Right cardiac atrium (tissue), 5 donors: ENCODE data around the gene KRABD2.
A peak's percentile ranks its signal among the peaks of the same experiment; 100 is the strongest.
"Not testable (repeated sequence)": the region's sequence is repeated elsewhere in the genome, so short reads cannot be mapped to it uniquely, and the experiment has no call there.

ENCODE experiments used
- ATAC-seq, 2 donors: fragments of 200-7000 bp; cut with Tn5 transposase; one replicate each; pipeline versions ENCODE4 v1.8.0 to v1.9.1; 2020; ENCODE audit warnings: moderate library complexity in 2 of 2, mild to moderate bottlenecking in 1 of 2
- DNase-seq, 3 donors: peaks; one replicate each; pipeline ENCODE4 v3.0.0-alpha.2; 2020
- H3K27ac ChIP-seq: one replicate; pipeline ENCODE4 v1.5.1; 2013; ENCODE audit warnings: mild to moderate bottlenecking, low read length, control low read depth, moderate library complexity
- H3K27me3 ChIP-seq: one replicate; pipeline ENCODE4 v1.6.1; 2013; ENCODE audit not compliant: control insufficient read depth, insufficient read depth
- H3K4me1 ChIP-seq: one replicate; pipeline ENCODE4 v1.6.1; 2013; ENCODE audit warnings: low read length; ENCODE audit not compliant: control insufficient read depth, insufficient read depth
- H3K4me3 ChIP-seq: one replicate; pipeline ENCODE4 v1.5.1; 2013; ENCODE audit warnings: low read length, control low read depth
- H3K9me3 ChIP-seq: one replicate; pipeline ENCODE4 v1.6.1; 2013; ENCODE audit warnings: low read length; ENCODE audit not compliant: control insufficient read depth
- WGBS: extraction: QIAGEN DNeasy Blood & Tissue Kit; methylation state at CpG from one replicate; pipeline ENCODE4 v1.1.7; 2013; 5-methylcytosine and 5-hydroxymethylcytosine counted together
- intact Hi-C, 4 donors: fragments of 100-400 bp; cut with DNase I; formaldehyde crosslinking; loops; one replicate each; pipeline versions ENCODE4 v1.11.0 to v1.14.0; 2022 to 2023
- donor health status: healthy with polysubstance abuse.
- donor health status: DM: no; HTN: yes; CAD: no.
- donor health status: DM: no; HTN: no; CAD: no.
- donor health status: DM: no; HTN: yes; CAD: no; lungs with severe emphysema.
- donor health status: DM: yes; HTN: yes; CAD: no.

Gene KRABD2

GRCh38 chr17:8378117-8378516 is 1.6 kb upstream of the KRABD2 start:
- ATAC-seq, H3K27ac ChIP-seq, H3K4me3 ChIP-seq, H3K4me1 ChIP-seq, H3K27me3 ChIP-seq, intact Hi-C loops, DNase-seq, H3K9me3 ChIP-seq: not testable (repeated sequence)
- 83% methylated on average over 8 of the region's 8 CpGs for WGBS

GRCh38 chr17:8377422-8377821 is 918 bp upstream of the KRABD2 start:
- Histone ChIP-seq H3K4me1 (peaks cover 5% of the 10 kb centered on the region), H3K9me3 (no peaks in the 10 kb centered on the region), H3K4me3 (no peak overlapping the region), H3K27ac (no peak overlapping the region), H3K27me3 (no peaks in the 10 kb centered on the region)
- DNase-seq: no peak
- WGBS: 84% methylated on average over 4 of the region's 4 CpGs
- intact Hi-C loops: no loop called here
- ATAC-seq: no peak

- WGBS: 17% methylated on average over 18 of the region's 18 CpGs
- H3K9me3 ChIP-seq: no peaks in the 10 kb centered on the region
- peak in 1 of 2 donors; percentile 27 for ATAC-seq
- H3K4me3 ChIP-seq: peak overlapping the region; percentile 52
- no peak for DNase-seq
- H3K27ac ChIP-seq: peak overlapping the region; percentile 98
- no peaks in the 10 kb centered on the region for H3K27me3 ChIP-seq
- peaks cover 2% of the 10 kb centered on the region for H3K4me1 ChIP-seq
- intact Hi-C loops: no loop called here
These were observed 705 bp downstream of the KRABD2 start for GRCh38 chr17:8375738-8376259.

- DNase-seq, H3K27ac ChIP-seq, ATAC-seq, intact Hi-C loops, H3K27me3 ChIP-seq, H3K9me3 ChIP-seq, H3K4me1 ChIP-seq, H3K4me3 ChIP-seq: not testable (repeated sequence)
- 96% methylated on average over 26 of the region's 26 CpGs for WGBS
These were observed 2.6 kb downstream of the KRABD2 start for GRCh38 chr17:8373856-8374255.

GRCh38 chr17:8372422-8372821 is 4.1 kb downstream of the KRABD2 start:
- Histone ChIP-seq H3K27me3 (no peaks in the 10 kb centered on the region), H3K4me1 (peaks cover 2% of the 10 kb centered on the region), H3K9me3 (no peaks in the 10 kb centered on the region), H3K27ac (peak overlapping the region; percentile 36), H3K4me3 (no peak overlapping the region)
- 88% methylated on average over 7 of the region's 7 CpGs for WGBS
- intact Hi-C loops: no loop called here
- DNase-seq: no peak
- ATAC-seq: no peak

- DNase-seq (no peak), ATAC-seq (no peak)
- 60% methylated on average over 4 of the region's 4 CpGs for WGBS
- intact Hi-C loops: no loop called here
- Histone ChIP-seq H3K4me3 (no peak overlapping the region), H3K4me1 (peaks cover 2% of the 10 kb centered on the region), H3K9me3 (no peaks in the 10 kb centered on the region), H3K27me3 (no peaks in the 10 kb centered on the region), H3K27ac (no peak overlapping the region)
These were observed 4.7 kb downstream of the KRABD2 start for GRCh38 chr17:8371786-8372185.

DNA sequence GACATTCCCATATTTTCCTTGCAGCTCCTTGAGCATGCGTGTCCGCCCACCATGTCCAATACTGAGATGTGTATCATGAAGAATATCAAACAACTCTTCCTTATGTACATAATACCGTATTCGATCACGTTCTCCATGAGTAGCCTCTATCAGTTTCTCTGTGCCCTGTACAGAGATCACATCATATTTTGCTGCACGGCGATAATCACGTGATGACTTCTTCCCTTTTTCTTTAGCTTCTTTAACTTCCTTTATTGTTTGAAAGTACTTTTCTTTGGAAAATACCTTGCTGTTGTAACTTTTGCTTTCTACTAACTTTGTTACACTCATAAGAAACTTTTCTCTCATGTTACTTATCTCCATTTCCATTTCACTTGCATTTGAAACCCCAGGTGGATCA is 6.6 kb downstream of the KRABD2 start:
- WGBS: 89% methylated on average over 8 of the region's 8 CpGs
- Histone ChIP-seq H3K9me3 (no peaks in the 10 kb centered on the region), H3K27me3 (no peaks in the 10 kb centered on the region), H3K27ac (no peak overlapping the region), H3K4me3 (no peak overlapping the region), H3K4me1 (peaks cover 5% of the 10 kb centered on the region)
- ATAC-seq: no peak
- DNase-seq: no peak
- intact Hi-C loops: loop anchor here in 1 of 4 donors (10.0 kb wide), 1 partner anchor 55 kb away; the partner anchor contains the start of gene ARHGEF15

- ATAC-seq (no peak), DNase-seq (no peak)
- no peak overlapping the region for H3K27ac ChIP-seq
- no peaks in the 10 kb centered on the region for H3K9me3 ChIP-seq
- H3K4me3 ChIP-seq: no peak overlapping the region
- no peaks in the 10 kb centered on the region for H3K27me3 ChIP-seq
- peaks cover 5% of the 10 kb centered on the region for H3K4me1 ChIP-seq
- WGBS: 95% methylated on average over 3 of the region's 3 CpGs
- intact Hi-C loops: loop anchor here in 1 of 4 donors (10.0 kb wide), 1 partner anchor 53 kb away; the partner anchor contains the start of gene ARHGEF15
These were observed 8.3 kb downstream of the KRABD2 start for GRCh38 chr17:8368193-8368592.

DNA sequence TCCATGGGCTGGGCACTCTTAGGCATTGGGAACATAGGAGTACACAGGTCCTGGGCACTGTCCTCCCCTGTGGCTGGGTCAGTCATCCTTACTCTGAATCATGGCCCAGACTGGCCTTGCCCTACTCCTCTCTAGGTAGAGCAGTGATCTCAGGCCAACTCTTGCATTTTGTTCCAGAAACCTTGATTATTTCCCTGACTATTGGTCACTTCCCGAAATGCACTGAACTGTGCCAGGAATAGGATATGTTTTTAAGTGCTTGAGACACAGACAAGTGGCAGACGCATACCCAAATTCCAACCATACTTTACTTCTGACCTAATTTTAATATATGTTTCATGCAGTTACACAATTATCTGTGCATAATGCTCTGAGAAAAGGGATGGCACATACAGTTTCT is 10.3 kb downstream of the KRABD2 start:
- H3K27me3 ChIP-seq: no peaks in the 10 kb centered on the region
- H3K4me3 ChIP-seq: no peak overlapping the region
- WGBS: 28% methylated on average over 2 of the region's 2 CpGs
- no peak for DNase-seq
- no peaks in the 10 kb centered on the region for H3K9me3 ChIP-seq
- intact Hi-C loops: loop anchor here in 1 of 4 donors (10.0 kb wide), 1 partner anchor 51 kb away; the partner anchor contains the start of gene ARHGEF15
- peak; percentile 37 to 65 for ATAC-seq
- H3K27ac ChIP-seq: peak overlapping the region; percentile 48
- peaks cover 5% of the 10 kb centered on the region for H3K4me1 ChIP-seq

- intact Hi-C loops: loop anchor here in 1 of 4 donors (10.0 kb wide), 1 partner anchor 50 kb away; the partner anchor contains the start of gene ARHGEF15
- 58% methylated on average over 1 of the region's 1 CpG for WGBS
- ATAC-seq: peak in 1 of 2 donors; percentile 56
These were observed 11.4 kb downstream of the KRABD2 start for GRCh38 chr17:8365143-8365542.

DNA sequence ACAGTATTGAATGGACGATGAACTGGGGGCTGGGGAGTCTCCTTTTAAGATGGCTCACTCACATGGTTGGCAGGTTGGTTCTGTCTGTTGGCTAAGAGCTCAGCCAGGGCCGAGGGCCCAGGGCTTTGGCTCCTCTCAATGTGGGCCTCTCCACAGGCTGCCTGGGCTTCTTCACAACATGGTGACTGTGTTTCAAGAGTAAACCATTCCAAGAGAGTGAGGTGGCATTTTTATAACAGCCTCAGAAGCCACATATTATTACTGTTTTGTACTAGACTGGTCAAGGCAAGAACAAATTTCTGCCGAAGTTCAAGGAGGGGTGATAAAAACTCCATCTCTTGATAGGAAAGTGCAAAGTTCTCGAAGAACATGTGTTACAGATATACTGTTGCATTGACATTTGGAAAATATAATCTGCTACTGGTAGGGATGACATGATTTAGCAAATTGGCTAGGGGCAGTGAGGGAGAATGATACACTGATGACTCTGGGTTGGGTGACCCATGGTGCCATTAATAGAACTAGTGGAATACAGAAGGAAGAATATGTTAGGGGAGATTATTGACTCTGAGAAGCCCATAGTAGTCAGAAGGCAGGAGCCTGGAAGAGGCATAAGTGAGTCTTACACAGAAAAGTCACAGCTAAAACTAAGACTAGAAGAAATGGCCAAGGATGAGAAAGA is 13.7 kb downstream of the KRABD2 start:
- Histone ChIP-seq H3K9me3 (no peaks in the 10 kb centered on the region), H3K27ac (no peak overlapping the region), H3K4me1 (peaks cover 11% of the 10 kb centered on the region), H3K27me3 (no peaks in the 10 kb centered on the region), H3K4me3 (no peak overlapping the region)
- ATAC-seq (no peak), DNase-seq (no peak)
- WGBS: 88% methylated on average over 4 of the region's 4 CpGs
- intact Hi-C loops: loop anchor here in 1 of 4 donors (10.0 kb wide), 1 partner anchor 48 kb away; the partner anchor contains the start of gene ARHGEF15

More at GRCh38 chr17:8365143-8365542, 11.4 kb downstream of the KRABD2 start:
- Histone ChIP-seq H3K4me1 (peaks cover 5% of the 10 kb centered on the region), H3K4me3 (no peak overlapping the region), H3K9me3 (no peaks in the 10 kb centered on the region), H3K27me3 (no peaks in the 10 kb centered on the region), H3K27ac (peak overlapping the region; percentile 54)
- no peak for DNase-seq
